ENCODE results near the gene EP400. TPM values are rescaled to one million over a fixed set of nuclear protein-coding genes. Genes with fewer than 3 reads are reported as not detected.

The EP400 gene
- total RNA-seq, 2 experiments from 2014 or later: 39.9 to 45.5 TPM

- Mint-ChIP-seq H3K4me3 (no peak overlapping the region), H3K4me1 (ENCODE audit: low read depth) (no peaks in the 10 kb centered on the region), H3K36me3 (peaks cover 45% of the 10 kb centered on the region), H3K27me3 (no peaks in the 10 kb centered on the region), H3K9me3 (no peaks in the 10 kb centered on the region), H3K27ac (no peak overlapping the region)
- POLR2A ChIA-PET: no interaction called here
- CTCF ChIA-PET: no interaction called here
- intact Hi-C loops (cut with micrococcal nuclease): no loop called here
- no peak for DNase-seq
Observed at GRCh38 chr12:132026061-132026795, 76.5 kb downstream of the EP400 start.

- H3K9me3 Mint-ChIP-seq: no peaks in the 10 kb centered on the region
- ChIA-PET CTCF (no interaction called here), POLR2A (no interaction called here)
- no peaks in the 10 kb centered on the region for H3K4me1 Mint-ChIP-seq (ENCODE audit: low read depth)
- DNase-seq: no peak
- no peak overlapping the region for H3K4me3 Mint-ChIP-seq
- no peak overlapping the region for H3K27ac Mint-ChIP-seq
- no peaks in the 10 kb centered on the region for H3K27me3 Mint-ChIP-seq
- intact Hi-C loops (cut with micrococcal nuclease): no loop called here
- peaks cover 45% of the 10 kb centered on the region for H3K36me3 Mint-ChIP-seq
Observed at GRCh38 chr12:132026796-132027500, 77.2 kb downstream of the EP400 start.

- H3K36me3 Mint-ChIP-seq: peaks cover 49% of the 10 kb centered on the region
- ChIA-PET CTCF (no interaction called here), POLR2A (no interaction called here)
- no peaks in the 10 kb centered on the region for H3K27me3 Mint-ChIP-seq
- no peak for DNase-seq
- H3K4me3 Mint-ChIP-seq: no peak overlapping the region
- no peak overlapping the region for H3K27ac Mint-ChIP-seq
- intact Hi-C loops (cut with micrococcal nuclease): no loop called here
- no peaks in the 10 kb centered on the region for H3K9me3 Mint-ChIP-seq
- no peaks in the 10 kb centered on the region for H3K4me1 Mint-ChIP-seq (ENCODE audit: low read depth)
Observed at GRCh38 chr12:132027636-132028035, 77.9 kb downstream of the EP400 start.

GRCh38 chr12:132028111-132028510 is 78.4 kb downstream of the EP400 start:
- no peaks in the 10 kb centered on the region for H3K9me3 Mint-ChIP-seq
- no peak for DNase-seq
- intact Hi-C loops (cut with micrococcal nuclease): no loop called here
- no peak overlapping the region for H3K27ac Mint-ChIP-seq
- H3K4me1 Mint-ChIP-seq (ENCODE audit: low read depth): no peaks in the 10 kb centered on the region
- POLR2A ChIA-PET: no interaction called here
- peaks cover 49% of the 10 kb centered on the region for H3K36me3 Mint-ChIP-seq
- CTCF ChIA-PET: no interaction called here
- H3K27me3 Mint-ChIP-seq: no peaks in the 10 kb centered on the region
- no peak overlapping the region for H3K4me3 Mint-ChIP-seq

- Mint-ChIP-seq H3K4me3 (no peak overlapping the region), H3K9me3 (no peaks in the 10 kb centered on the region), H3K36me3 (peaks cover 54% of the 10 kb centered on the region), H3K4me1 (ENCODE audit: low read depth) (no peaks in the 10 kb centered on the region), H3K27ac (no peak overlapping the region), H3K27me3 (no peaks in the 10 kb centered on the region)
- CTCF ChIA-PET: no interaction called here
- POLR2A ChIA-PET: no interaction called here
- intact Hi-C loops (cut with micrococcal nuclease): no loop called here
- DNase-seq: no peak
Observed at GRCh38 chr12:132029503-132030300, 80.0 kb downstream of the EP400 start.

- no peak for DNase-seq
- CTCF ChIA-PET: no interaction called here
- H3K4me1 Mint-ChIP-seq (ENCODE audit: low read depth): no peaks in the 10 kb centered on the region
- no peak overlapping the region for H3K4me3 Mint-ChIP-seq
- H3K27ac Mint-ChIP-seq: no peak overlapping the region
- POLR2A ChIA-PET: no interaction called here
- H3K36me3 Mint-ChIP-seq: peaks cover 55% of the 10 kb centered on the region
- no peaks in the 10 kb centered on the region for H3K27me3 Mint-ChIP-seq
- no peaks in the 10 kb centered on the region for H3K9me3 Mint-ChIP-seq
- intact Hi-C loops (cut with micrococcal nuclease): no loop called here
Observed at GRCh38 chr12:132030367-132031038, 80.8 kb downstream of the EP400 start.

GRCh38 chr12:132033627-132034026 is 83.9 kb downstream of the EP400 start:
- CTCF ChIA-PET: no interaction called here
- intact Hi-C loops (cut with micrococcal nuclease): no loop called here
- no peak for DNase-seq
- H3K9me3 Mint-ChIP-seq: no peaks in the 10 kb centered on the region
- no peak overlapping the region for H3K4me3 Mint-ChIP-seq
- POLR2A ChIA-PET: no interaction called here
- no peak overlapping the region for H3K27ac Mint-ChIP-seq
- H3K36me3 Mint-ChIP-seq: peaks cover 59% of the 10 kb centered on the region
- no peaks in the 10 kb centered on the region for H3K27me3 Mint-ChIP-seq
- H3K4me1 Mint-ChIP-seq (ENCODE audit: low read depth): no peaks in the 10 kb centered on the region

GRCh38 chr12:132036063-132036683 is 86.4 kb downstream of the EP400 start:
- Mint-ChIP-seq H3K4me3 (no peak overlapping the region), H3K4me1 (ENCODE audit: low read depth) (no peaks in the 10 kb centered on the region), H3K36me3 (peaks cover 46% of the 10 kb centered on the region), H3K27ac (no peak overlapping the region), H3K9me3 (no peaks in the 10 kb centered on the region), H3K27me3 (no peaks in the 10 kb centered on the region)
- intact Hi-C loops (cut with micrococcal nuclease): no loop called here
- ChIA-PET POLR2A (no interaction called here), CTCF (no interaction called here)
- no peak for DNase-seq

- peaks cover 31% of the 10 kb centered on the region for H3K36me3 Mint-ChIP-seq
- H3K27ac Mint-ChIP-seq: no peak overlapping the region
- ChIA-PET POLR2A (no interaction called here), CTCF (no interaction called here)
- no peaks in the 10 kb centered on the region for H3K9me3 Mint-ChIP-seq
- intact Hi-C loops (cut with micrococcal nuclease): no loop called here
- no peaks in the 10 kb centered on the region for H3K27me3 Mint-ChIP-seq
- H3K4me1 Mint-ChIP-seq (ENCODE audit: low read depth): no peaks in the 10 kb centered on the region
- no peak overlapping the region for H3K4me3 Mint-ChIP-seq
- DNase-seq: no peak
Observed at GRCh38 chr12:132040906-132041606, 91.3 kb downstream of the EP400 start.

GRCh38 chr12:132043216-132043615 is 93.5 kb downstream of the EP400 start:
- H3K4me1 Mint-ChIP-seq (ENCODE audit: low read depth): no peaks in the 10 kb centered on the region
- DNase-seq: no peak
- peaks cover 30% of the 10 kb centered on the region for H3K36me3 Mint-ChIP-seq
- no peaks in the 10 kb centered on the region for H3K9me3 Mint-ChIP-seq
- no peak overlapping the region for H3K4me3 Mint-ChIP-seq
- H3K27me3 Mint-ChIP-seq: no peaks in the 10 kb centered on the region
- POLR2A ChIA-PET: no interaction called here
- CTCF ChIA-PET: no interaction called here
- no peak overlapping the region for H3K27ac Mint-ChIP-seq
- intact Hi-C loops (cut with micrococcal nuclease): no loop called here

GRCh38 chr12:132043770-132044467 is 94.2 kb downstream of the EP400 start:
- intact Hi-C loops (cut with micrococcal nuclease): no loop called here
- ChIA-PET CTCF (no interaction called here), POLR2A (no interaction called here)
- H3K4me3 Mint-ChIP-seq: no peak overlapping the region
- H3K36me3 Mint-ChIP-seq: peaks cover 29% of the 10 kb centered on the region
- DNase-seq: no peak
- H3K4me1 Mint-ChIP-seq (ENCODE audit: low read depth): no peaks in the 10 kb centered on the region
- H3K27me3 Mint-ChIP-seq: no peaks in the 10 kb centered on the region
- no peak overlapping the region for H3K27ac Mint-ChIP-seq
- no peaks in the 10 kb centered on the region for H3K9me3 Mint-ChIP-seq
